ENCODE data around the gene KIRREL3. TPM values are rescaled to one million over a fixed set of nuclear protein-coding genes. Genes with fewer than 3 reads are reported as not detected.
A peak's percentile ranks its signal among the peaks of the same experiment; 100 is the strongest.

KIRREL3 gene
- total and polyA plus RNA-seq, 9 of the 15 experiments (the other 6 are each of a cell fraction or from before 2014, with no cell fraction given), result 0.04 to 0.10 TPM; not detected in 7

DNA sequence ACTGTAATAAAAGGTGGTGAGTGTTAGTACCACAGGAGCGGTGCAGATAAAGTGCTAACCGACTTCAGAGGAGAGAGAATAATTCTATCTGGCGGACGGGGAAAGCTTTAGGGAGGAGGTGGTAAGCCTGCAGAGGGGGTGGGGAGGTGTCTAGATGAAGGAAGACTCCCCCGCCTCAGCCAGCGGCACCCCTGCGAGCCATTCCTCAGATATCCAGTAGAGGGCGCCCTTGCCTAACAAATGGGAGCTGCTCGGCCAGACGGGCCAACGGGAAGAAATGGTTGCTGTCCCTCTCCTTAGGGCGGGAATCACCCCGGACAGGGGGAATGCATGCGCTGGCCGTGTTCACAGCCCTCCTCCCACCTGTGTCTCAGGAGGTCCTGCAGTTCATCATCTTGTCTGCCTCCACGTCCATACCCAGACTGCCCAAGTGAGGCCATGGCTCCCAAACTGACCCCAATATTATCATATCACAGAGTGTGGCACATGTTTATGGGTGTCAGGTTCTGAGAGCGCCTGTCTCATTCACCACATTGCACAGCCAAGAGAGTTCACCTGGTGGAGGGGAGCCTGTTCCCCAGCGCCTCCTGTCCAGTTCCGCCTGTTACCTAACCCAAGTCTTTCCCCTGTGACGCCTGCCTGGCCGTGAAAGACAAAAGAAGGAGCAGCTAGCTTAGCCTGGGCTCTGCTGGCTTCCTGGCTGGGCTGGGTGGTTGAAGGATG lies 559.6 kb downstream of the KIRREL3 start (continued):
- peak; percentile 86 for TF ChIP-seq SMC3 (conservative IDR thresholded peaks at IDR 0.05; ENCODE audit: insufficient read depth, low read depth, low read length)
- TF ChIP-seq SMAD4 (CRISPR knock-in tag; conservative IDR thresholded peaks at IDR 0.05), result peak; percentile 28; the same call in 1 of the 2 replicates
- TF ChIP-seq, protein P1, sequence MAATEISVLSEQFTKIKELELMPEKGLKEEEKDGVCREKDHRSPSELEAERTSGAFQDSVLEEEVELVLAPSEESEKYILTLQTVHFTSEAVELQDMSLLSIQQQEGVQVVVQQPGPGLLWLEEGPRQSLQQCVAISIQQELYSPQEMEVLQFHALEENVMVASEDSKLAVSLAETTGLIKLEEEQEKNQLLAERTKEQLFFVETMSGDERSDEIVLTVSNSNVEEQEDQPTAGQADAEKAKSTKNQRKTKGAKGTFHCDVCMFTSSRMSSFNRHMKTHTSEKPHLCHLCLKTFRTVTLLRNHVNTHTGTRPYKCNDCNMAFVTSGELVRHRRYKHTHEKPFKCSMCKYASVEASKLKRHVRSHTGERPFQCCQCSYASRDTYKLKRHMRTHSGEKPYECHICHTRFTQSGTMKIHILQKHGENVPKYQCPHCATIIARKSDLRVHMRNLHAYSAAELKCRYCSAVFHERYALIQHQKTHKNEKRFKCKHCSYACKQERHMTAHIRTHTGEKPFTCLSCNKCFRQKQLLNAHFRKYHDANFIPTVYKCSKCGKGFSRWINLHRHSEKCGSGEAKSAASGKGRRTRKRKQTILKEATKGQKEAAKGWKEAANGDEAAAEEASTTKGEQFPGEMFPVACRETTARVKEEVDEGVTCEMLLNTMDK (IDR thresholded peaks at IDR 0.05; ENCODE audit: borderline replicate concordance, insufficient read depth, low read depth, low read length, poor library complexity, severe bottlenecking), result peak; percentile 25
- peak in 2 of 3 experiments; percentile 17 to 51 for TF ChIP-seq YY1 (IDR thresholded peaks at IDR 0.05; ENCODE audit: borderline replicate concordance in 1 of 3, control insufficient read depth in 1 of 3, extremely low read depth in 1 of 3, insufficient read depth in 3 of 3, insufficient read length in 1 of 3, insufficient replicate concordance in 2 of 3, low read depth in 1 of 3, low read length in 2 of 3)
- TF ChIP-seq MEIS2 (IDR thresholded peaks at IDR 0.05; ENCODE audit: partially characterized antibody), result peak; percentile 18
- no peak for TF ChIP-seq SRSF3 (IDR thresholded peaks at IDR 0.05; ENCODE audit: insufficient read depth, low read length)
- no peak for TF ChIP-seq SP1 (CRISPR knock-in tag; IDR thresholded peaks at IDR 0.05)
- peak; percentile 82 for TF ChIP-seq KLF16 (IDR thresholded peaks at IDR 0.05)
- TF ChIP-seq, protein P2, sequence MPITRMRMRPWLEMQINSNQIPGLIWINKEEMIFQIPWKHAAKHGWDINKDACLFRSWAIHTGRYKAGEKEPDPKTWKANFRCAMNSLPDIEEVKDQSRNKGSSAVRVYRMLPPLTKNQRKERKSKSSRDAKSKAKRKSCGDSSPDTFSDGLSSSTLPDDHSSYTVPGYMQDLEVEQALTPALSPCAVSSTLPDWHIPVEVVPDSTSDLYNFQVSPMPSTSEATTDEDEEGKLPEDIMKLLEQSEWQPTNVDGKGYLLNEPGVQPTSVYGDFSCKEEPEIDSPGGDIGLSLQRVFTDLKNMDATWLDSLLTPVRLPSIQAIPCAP (CRISPR knock-in tag; IDR thresholded peaks at IDR 0.05; ENCODE audit: borderline replicate concordance), result no peak
- no peak for TF ChIP-seq TCF7L2 (IDR thresholded peaks at IDR 0.05; ENCODE audit: low read depth, low read length)
- TF ChIP-seq CREM (IDR thresholded peaks at IDR 0.05; ENCODE audit: low read depth), result 0 out of 2 replicates have a peak, but pooled peaks have one; percentile 19
- TF ChIP-seq CC2D1A (IDR thresholded peaks at IDR 0.05), result peak; percentile 69
- TF ChIP-seq, protein P3, sequence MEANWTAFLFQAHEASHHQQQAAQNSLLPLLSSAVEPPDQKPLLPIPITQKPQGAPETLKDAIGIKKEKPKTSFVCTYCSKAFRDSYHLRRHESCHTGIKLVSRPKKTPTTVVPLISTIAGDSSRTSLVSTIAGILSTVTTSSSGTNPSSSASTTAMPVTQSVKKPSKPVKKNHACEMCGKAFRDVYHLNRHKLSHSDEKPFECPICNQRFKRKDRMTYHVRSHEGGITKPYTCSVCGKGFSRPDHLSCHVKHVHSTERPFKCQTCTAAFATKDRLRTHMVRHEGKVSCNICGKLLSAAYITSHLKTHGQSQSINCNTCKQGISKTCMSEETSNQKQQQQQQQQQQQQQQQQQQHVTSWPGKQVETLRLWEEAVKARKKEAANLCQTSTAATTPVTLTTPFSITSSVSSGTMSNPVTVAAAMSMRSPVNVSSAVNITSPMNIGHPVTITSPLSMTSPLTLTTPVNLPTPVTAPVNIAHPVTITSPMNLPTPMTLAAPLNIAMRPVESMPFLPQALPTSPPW (CRISPR knock-in tag; IDR thresholded peaks at IDR 0.05), result peak; percentile 51; the same call in 1 of the 2 replicates
- TF ChIP-seq KDM5B (IDR thresholded peaks at IDR 0.05; ENCODE audit: insufficient replicate concordance, low read depth, low read length), result no peak
- TF ChIP-seq POLR2A (conservative IDR thresholded peaks at IDR 0.05), result no peak
- 0 out of 2 replicates have a peak, but pooled peaks have one; percentile 15 for TF ChIP-seq TCF3 (CRISPR knock-in tag; IDR thresholded peaks at IDR 0.05)
- peak; percentile 41; the same call in 1 of the 2 replicates for TF ChIP-seq L3MBTL2 (IDR thresholded peaks at IDR 0.05)
- TF ChIP-seq, protein P4, sequence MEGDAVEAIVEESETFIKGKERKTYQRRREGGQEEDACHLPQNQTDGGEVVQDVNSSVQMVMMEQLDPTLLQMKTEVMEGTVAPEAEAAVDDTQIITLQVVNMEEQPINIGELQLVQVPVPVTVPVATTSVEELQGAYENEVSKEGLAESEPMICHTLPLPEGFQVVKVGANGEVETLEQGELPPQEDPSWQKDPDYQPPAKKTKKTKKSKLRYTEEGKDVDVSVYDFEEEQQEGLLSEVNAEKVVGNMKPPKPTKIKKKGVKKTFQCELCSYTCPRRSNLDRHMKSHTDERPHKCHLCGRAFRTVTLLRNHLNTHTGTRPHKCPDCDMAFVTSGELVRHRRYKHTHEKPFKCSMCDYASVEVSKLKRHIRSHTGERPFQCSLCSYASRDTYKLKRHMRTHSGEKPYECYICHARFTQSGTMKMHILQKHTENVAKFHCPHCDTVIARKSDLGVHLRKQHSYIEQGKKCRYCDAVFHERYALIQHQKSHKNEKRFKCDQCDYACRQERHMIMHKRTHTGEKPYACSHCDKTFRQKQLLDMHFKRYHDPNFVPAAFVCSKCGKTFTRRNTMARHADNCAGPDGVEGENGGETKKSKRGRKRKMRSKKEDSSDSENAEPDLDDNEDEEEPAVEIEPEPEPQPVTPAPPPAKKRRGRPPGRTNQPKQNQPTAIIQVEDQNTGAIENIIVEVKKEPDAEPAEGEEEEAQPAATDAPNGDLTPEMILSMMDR (IDR thresholded peaks at IDR 0.05 in 2 of 3, conservative IDR thresholded peaks at IDR 0.05 in 1 of 3; ENCODE audit: insufficient read depth in 2 of 3, low read depth in 1 of 3, low read length in 3 of 3), result peak; percentile 89 to 91 (median 90)

Data from K562 (cell line).